ENCODE measurements around the gene EXD3.

GRCh38 chr9:137432687-137433348, 9.9 kb upstream of the EXD3 start:
- no peak for TF ChIP-seq POLR2A (IDR thresholded peaks at IDR 0.05)
- TF ChIP-seq, protein P1, sequence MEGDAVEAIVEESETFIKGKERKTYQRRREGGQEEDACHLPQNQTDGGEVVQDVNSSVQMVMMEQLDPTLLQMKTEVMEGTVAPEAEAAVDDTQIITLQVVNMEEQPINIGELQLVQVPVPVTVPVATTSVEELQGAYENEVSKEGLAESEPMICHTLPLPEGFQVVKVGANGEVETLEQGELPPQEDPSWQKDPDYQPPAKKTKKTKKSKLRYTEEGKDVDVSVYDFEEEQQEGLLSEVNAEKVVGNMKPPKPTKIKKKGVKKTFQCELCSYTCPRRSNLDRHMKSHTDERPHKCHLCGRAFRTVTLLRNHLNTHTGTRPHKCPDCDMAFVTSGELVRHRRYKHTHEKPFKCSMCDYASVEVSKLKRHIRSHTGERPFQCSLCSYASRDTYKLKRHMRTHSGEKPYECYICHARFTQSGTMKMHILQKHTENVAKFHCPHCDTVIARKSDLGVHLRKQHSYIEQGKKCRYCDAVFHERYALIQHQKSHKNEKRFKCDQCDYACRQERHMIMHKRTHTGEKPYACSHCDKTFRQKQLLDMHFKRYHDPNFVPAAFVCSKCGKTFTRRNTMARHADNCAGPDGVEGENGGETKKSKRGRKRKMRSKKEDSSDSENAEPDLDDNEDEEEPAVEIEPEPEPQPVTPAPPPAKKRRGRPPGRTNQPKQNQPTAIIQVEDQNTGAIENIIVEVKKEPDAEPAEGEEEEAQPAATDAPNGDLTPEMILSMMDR (IDR thresholded peaks at IDR 0.05): no peak
